SK-N-SH treated with all-trans-retinoic acid at 6 μM for 48 hours (cell line): Measurements from ENCODE around the gene AGBL1.

ENCODE experiments used
- GLIS3 ChIP-seq: fragments of 250-450 bp; sonication (Bioruptor Pico); IDR thresholded peaks from 2 replicates; pipeline ENCODE4 v1.5.0; 2020; ENCODE audit warnings: mild to moderate bottlenecking, moderate library complexity
- ISL1 ChIP-seq: fragments of 250-450 bp; sonication (Bioruptor Pico); IDR thresholded peaks from 2 replicates; pipeline ENCODE4 v2.1.2; 2022; ENCODE audit warnings: mild to moderate bottlenecking, moderate library complexity
- POU6F1 ChIP-seq: fragments of 250-450 bp; sonication (Bioruptor Pico); IDR thresholded peaks from 2 replicates; pipeline ENCODE4 v1.8.0; 2021; ENCODE audit warnings: low read depth, mild to moderate bottlenecking, moderate library complexity, borderline replicate concordance
- PPARA ChIP-seq: fragments of 250-450 bp; sonication (Bioruptor Pico); IDR thresholded peaks from 2 replicates; pipeline ENCODE4 v1.5.0; 2020; ENCODE audit warnings: mild to moderate bottlenecking, borderline replicate concordance
- RARB ChIP-seq: fragments of 250-450 bp; sonication (Bioruptor Pico); IDR thresholded peaks from 2 replicates; pipeline ENCODE4 v1.8.0; 2021; ENCODE audit warnings: mild to moderate bottlenecking, moderate library complexity
- TCF4 ChIP-seq: fragments of 250-450 bp; sonication (Bioruptor Pico); IDR thresholded peaks from 2 replicates; pipeline ENCODE4 v1.8.0; 2021; ENCODE audit warnings: mild to moderate bottlenecking, moderate library complexity, borderline replicate concordance
- ZFP3 ChIP-seq: fragments of 250-450 bp; sonication (Bioruptor Pico); IDR thresholded peaks from 2 replicates; pipeline ENCODE4 v1.5.0; 2020; ENCODE audit warnings: mild to moderate bottlenecking, moderate library complexity
- ZNF565 ChIP-seq: fragments of 450-650 bp; formaldehyde crosslinking; conservative IDR thresholded peaks from 2 replicates; pipeline ENCODE4 v1.5.0; 2020; ENCODE audit warnings: low read depth, mild to moderate bottlenecking, moderate library complexity
- TF ChIP-seq, protein P1 (sequence below): fragments of 250-450 bp; sonication (Bioruptor Pico); IDR thresholded peaks from 2 replicates; pipeline ENCODE4 v1.5.1; 2021; ENCODE audit warnings: mild to moderate bottlenecking, moderate library complexity
- TF ChIP-seq, protein P2 (sequence below): fragments of 250-450 bp; sonication (Bioruptor Pico); IDR thresholded peaks from 2 replicates; pipeline ENCODE4 v1.5.0; 2020; ENCODE audit warnings: mild to moderate bottlenecking, moderate library complexity
- TF ChIP-seq, protein P3 (sequence below): fragments of 250-450 bp; sonication (Bioruptor Pico); IDR thresholded peaks from 2 replicates; pipeline ENCODE4 v1.8.0; 2020; ENCODE audit warnings: mild to moderate bottlenecking, moderate library complexity, borderline replicate concordance

DNA sequence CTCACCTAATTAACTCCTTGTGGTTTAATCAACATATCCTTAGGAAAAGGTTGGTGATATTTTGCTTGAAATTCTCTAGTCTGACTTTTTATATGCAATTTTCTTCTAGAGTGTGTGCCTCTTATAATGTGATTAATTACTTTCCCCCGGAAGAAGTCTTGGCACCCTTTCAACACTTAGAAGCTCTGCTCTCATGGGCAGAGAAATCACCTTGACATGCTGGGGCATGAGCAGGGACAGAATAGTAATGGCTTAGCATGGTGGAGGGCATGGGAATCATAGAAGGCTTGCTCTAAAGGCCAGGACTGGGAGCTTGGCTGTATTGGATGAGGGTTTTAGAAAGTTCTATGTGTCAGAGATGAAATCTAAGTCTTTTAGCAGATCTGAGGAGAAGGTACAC lies 293.5 kb downstream of the AGBL1 start:
- TF ChIP-seq POU6F1 (CRISPR knock-in tag) (no peak), ZNF565 (CRISPR knock-in tag) (no peak), ZFP3 (no peak), TCF4 (CRISPR knock-in tag) (no peak), PPARA (no peak), ISL1 (CRISPR knock-in tag) (no peak), RARB (no peak), GLIS3 (CRISPR knock-in tag) (no peak)
- TF ChIP-seq, protein P1, sequence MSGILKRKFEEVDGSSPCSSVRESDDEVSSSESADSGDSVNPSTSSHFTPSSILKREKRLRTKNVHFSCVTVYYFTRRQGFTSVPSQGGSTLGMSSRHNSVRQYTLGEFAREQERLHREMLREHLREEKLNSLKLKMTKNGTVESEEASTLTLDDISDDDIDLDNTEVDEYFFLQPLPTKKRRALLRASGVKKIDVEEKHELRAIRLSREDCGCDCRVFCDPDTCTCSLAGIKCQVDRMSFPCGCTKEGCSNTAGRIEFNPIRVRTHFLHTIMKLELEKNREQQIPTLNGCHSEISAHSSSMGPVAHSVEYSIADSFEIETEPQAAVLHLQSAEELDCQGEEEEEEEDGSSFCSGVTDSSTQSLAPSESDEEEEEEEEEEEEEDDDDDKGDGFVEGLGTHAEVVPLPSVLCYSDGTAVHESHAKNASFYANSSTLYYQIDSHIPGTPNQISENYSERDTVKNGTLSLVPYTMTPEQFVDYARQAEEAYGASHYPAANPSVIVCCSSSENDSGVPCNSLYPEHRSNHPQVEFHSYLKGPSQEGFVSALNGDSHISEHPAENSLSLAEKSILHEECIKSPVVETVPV (CRISPR knock-in tag) = no peak
- TF ChIP-seq, protein P2, sequence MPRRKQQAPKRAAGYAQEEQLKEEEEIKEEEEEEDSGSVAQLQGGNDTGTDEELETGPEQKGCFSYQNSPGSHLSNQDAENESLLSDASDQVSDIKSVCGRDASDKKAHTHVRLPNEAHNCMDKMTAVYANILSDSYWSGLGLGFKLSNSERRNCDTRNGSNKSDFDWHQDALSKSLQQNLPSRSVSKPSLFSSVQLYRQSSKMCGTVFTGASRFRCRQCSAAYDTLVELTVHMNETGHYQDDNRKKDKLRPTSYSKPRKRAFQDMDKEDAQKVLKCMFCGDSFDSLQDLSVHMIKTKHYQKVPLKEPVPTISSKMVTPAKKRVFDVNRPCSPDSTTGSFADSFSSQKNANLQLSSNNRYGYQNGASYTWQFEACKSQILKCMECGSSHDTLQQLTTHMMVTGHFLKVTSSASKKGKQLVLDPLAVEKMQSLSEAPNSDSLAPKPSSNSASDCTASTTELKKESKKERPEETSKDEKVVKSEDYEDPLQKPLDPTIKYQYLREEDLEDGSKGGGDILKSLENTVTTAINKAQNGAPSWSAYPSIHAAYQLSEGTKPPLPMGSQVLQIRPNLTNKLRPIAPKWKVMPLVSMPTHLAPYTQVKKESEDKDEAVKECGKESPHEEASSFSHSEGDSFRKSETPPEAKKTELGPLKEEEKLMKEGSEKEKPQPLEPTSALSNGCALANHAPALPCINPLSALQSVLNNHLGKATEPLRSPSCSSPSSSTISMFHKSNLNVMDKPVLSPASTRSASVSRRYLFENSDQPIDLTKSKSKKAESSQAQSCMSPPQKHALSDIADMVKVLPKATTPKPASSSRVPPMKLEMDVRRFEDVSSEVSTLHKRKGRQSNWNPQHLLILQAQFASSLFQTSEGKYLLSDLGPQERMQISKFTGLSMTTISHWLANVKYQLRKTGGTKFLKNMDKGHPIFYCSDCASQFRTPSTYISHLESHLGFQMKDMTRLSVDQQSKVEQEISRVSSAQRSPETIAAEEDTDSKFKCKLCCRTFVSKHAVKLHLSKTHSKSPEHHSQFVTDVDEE = no peak
- TF ChIP-seq, protein P3, sequence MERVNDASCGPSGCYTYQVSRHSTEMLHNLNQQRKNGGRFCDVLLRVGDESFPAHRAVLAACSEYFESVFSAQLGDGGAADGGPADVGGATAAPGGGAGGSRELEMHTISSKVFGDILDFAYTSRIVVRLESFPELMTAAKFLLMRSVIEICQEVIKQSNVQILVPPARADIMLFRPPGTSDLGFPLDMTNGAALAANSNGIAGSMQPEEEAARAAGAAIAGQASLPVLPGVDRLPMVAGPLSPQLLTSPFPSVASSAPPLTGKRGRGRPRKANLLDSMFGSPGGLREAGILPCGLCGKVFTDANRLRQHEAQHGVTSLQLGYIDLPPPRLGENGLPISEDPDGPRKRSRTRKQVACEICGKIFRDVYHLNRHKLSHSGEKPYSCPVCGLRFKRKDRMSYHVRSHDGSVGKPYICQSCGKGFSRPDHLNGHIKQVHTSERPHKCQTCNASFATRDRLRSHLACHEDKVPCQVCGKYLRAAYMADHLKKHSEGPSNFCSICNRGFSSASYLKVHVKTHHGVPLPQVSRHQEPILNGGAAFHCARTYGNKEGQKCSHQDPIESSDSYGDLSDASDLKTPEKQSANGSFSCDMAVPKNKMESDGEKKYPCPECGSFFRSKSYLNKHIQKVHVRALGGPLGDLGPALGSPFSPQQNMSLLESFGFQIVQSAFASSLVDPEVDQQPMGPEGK (CRISPR knock-in tag) = no peak
